Nephron progenitor cell (in vitro differentiated cells): ENCODE data around the gene SLC34A3.

Experiments
- DNase-seq: peaks from one replicate; pipeline ENCODE4 v3.0.0; 2021
- H3K27ac Mint-ChIP-seq: 2 replicates; pipeline ENCODE4 v1.8.0; 2021; ENCODE audit warnings: mild to moderate bottlenecking, moderate library complexity, mixed read lengths
- H3K27me3 Mint-ChIP-seq: 2 replicates; pipeline ENCODE4 v1.8.0; 2021; ENCODE audit warnings: mild to moderate bottlenecking, low read depth, mixed read lengths; ENCODE audit not compliant: poor library complexity
- H3K36me3 Mint-ChIP-seq: 2 replicates; pipeline ENCODE4 v1.8.0; 2021; ENCODE audit warnings: low read depth, mixed read lengths
- H3K4me1 Mint-ChIP-seq: 2 replicates; pipeline ENCODE4 v1.8.0; 2021; ENCODE audit warnings: mixed read lengths
- H3K4me3 Mint-ChIP-seq: 2 replicates; pipeline ENCODE4 v1.8.0; 2021; ENCODE audit warnings: mild to moderate bottlenecking, moderate library complexity, mixed read lengths
- H3K9me3 Mint-ChIP-seq: 2 replicates; pipeline ENCODE4 v1.8.0; 2021; ENCODE audit warnings: mild to moderate bottlenecking, moderate library complexity, mixed read lengths
- TF ChIP-seq, protein P1 (sequence below): fragments of 200-600 bp; sonication (generic); IDR thresholded peaks from 2 replicates; pipeline ENCODE4 v1.5.0; 2021; ENCODE audit warnings: antibody characterized with exemption

The SLC34A3 gene

DNA sequence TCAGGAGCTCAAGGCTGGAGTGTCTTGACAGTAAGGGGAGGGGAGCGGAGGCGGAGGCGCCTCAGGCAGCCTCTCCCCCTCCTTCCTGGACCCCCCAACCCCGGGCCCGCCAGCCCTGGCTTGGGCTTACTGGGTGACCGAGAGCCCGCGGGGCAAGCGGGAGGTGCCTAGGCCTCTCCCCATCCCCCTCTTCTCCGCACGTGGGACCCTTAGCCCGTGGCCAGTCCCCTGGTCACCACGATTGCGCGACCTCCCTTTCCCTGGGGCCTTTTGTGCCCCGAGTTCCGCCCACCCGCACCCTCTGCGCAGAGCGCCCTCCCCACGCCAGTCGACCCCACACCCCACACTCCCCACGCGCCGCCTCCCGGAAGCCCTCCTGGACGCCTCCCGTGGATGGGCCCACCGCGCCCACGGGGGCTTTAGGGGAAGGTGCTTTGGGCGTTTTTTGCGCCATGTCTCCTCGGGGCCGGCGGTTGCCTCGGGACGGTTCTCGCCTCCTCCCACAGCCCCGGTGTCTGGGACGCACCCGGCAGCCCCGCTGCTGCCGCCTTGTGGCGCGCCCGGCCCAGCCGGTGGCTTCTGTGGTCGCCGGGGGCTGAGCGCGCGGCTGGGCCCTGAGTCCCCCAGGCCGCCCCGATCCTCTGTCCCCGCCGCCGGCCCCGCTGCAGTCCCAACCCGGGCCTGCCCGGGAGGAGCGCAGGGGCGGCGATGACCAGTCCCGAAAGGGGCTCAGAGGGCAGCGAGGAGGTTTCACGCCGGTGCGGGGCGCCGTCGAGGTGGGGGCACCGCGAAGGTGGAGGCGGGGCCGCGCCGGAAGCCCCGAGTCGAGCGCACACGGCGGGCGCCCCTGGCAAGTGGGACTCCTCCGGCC is 50.0 kb downstream of the SLC34A3 start:
- TF ChIP-seq, protein P1, sequence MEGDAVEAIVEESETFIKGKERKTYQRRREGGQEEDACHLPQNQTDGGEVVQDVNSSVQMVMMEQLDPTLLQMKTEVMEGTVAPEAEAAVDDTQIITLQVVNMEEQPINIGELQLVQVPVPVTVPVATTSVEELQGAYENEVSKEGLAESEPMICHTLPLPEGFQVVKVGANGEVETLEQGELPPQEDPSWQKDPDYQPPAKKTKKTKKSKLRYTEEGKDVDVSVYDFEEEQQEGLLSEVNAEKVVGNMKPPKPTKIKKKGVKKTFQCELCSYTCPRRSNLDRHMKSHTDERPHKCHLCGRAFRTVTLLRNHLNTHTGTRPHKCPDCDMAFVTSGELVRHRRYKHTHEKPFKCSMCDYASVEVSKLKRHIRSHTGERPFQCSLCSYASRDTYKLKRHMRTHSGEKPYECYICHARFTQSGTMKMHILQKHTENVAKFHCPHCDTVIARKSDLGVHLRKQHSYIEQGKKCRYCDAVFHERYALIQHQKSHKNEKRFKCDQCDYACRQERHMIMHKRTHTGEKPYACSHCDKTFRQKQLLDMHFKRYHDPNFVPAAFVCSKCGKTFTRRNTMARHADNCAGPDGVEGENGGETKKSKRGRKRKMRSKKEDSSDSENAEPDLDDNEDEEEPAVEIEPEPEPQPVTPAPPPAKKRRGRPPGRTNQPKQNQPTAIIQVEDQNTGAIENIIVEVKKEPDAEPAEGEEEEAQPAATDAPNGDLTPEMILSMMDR: peak; percentile 48
- DNase-seq: peak; percentile 76
- Mint-ChIP-seq H3K4me3 (no peak overlapping the region), H3K27me3 (peaks cover 26% of the 10 kb centered on the region), H3K9me3 (no peaks in the 10 kb centered on the region), H3K36me3 (peaks cover 4% of the 10 kb centered on the region), H3K4me1 (peaks cover 23% of the 10 kb centered on the region), H3K27ac (no peak overlapping the region)

DNA sequence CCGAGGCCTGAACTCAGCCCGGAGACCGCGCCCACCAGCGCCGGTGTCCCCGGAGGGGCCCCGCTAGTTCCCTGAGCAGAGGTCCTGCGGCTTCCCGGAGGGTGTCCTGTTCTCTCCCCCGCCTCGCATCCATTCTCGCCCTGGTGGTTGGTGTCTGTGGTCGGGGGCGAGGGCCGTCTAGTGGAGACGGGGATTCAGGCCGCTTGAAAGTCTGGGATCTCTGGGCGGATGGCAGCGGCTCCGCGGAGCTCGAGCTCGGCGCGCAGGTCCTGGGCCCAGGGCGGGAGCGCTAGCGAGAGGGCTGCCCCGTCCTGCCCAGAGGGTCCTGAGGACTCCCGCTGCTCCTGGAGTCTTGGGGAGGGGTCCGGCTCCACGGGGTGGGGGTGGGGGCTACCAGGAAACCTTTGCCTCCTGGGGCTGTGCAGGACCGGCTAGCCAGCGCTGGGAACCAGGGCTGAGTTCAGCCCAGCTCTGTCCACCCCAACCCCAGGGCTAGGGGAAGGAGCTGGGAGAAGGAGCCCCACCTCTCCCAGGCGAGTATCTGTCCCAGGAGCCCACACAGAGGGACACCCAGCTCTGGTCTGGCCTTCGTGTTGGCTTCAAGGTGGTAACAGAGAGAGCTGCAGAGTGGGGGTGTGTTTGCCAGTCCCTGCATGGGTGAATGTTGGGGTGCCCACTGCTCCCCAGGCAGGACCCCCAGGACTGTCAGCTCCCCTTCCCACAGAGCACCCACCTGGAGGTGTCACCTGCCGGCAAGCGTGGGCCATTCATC is 50.8 kb downstream of the SLC34A3 start:
- H3K4me3 Mint-ChIP-seq: peak overlapping the region; percentile 58
- peak; percentile 63 for DNase-seq
- TF ChIP-seq, protein P1: no peak
- no peaks in the 10 kb centered on the region for H3K9me3 Mint-ChIP-seq
- no peak overlapping the region for H3K27ac Mint-ChIP-seq
- peaks cover 19% of the 10 kb centered on the region for H3K4me1 Mint-ChIP-seq
- H3K36me3 Mint-ChIP-seq: peaks cover 4% of the 10 kb centered on the region
- peaks cover 29% of the 10 kb centered on the region for H3K27me3 Mint-ChIP-seq
